Common myeloid progenitor, CD34-positive (primary cell): ENCODE measurements around the gene UGT2B15. TPM values are rescaled to one million over a fixed set of nuclear protein-coding genes. Genes with fewer than 3 reads are reported as not detected.
"Not testable (repeated sequence)": the region's sequence is repeated elsewhere in the genome, so short reads cannot be mapped to it uniquely, and the experiment has no call there.

Experiments
- CTCF ChIA-PET: fragments of 350-600 bp; sonication (Branson Sonifier 250); formaldehyde crosslinking; loops from one replicate; lab custom pipeline; 2021; ENCODE audit warnings: antibody characterized with exemption; lab: Charles Lee
- POLR2A ChIA-PET: fragments of 350-600 bp; sonication (Branson Sonifier 250); formaldehyde crosslinking; loops from one replicate; lab custom pipeline; 2021; ENCODE audit warnings: antibody characterized with exemption; lab: Charles Lee
- DNase-seq, 3 donors: peaks; one replicate each; pipeline versions ENCODE4 v3.0.0 to v3.0.0-alpha.2; 2013
- H3K27ac ChIP-seq, 2 experiments: 1 replicate in 1 of 2; 2 replicates in 1 of 2; pipeline ENCODE4 v1.7.0; 2013; ENCODE audit warnings: inconsistent platforms in 2 of 2, low read length in 2 of 2, mild to moderate bottlenecking in 2 of 2, low read depth in 1 of 2, moderate library complexity in 1 of 2; ENCODE audit not compliant: severe bottlenecking in 2 of 2, insufficient read depth in 1 of 2, poor library complexity in 1 of 2
- H3K27me3 ChIP-seq, 5 experiments: replicated peaks in 2 of 5; 1 replicate in 3 of 5; 2 replicates in 2 of 5; pipeline versions ENCODE4 v1.6.1 to v1.7.0; 2013; ENCODE audit warnings: low read length in 4 of 5, mild to moderate bottlenecking in 2 of 5, moderate library complexity in 2 of 5, inconsistent platforms in 1 of 5; ENCODE audit not compliant: insufficient read depth in 5 of 5, control insufficient read depth in 4 of 5
- H3K36me3 ChIP-seq, 4 experiments: 1 replicate in 2 of 4; 2 replicates in 2 of 4; pipeline versions ENCODE4 v1.6.1 to v1.7.0; 2013; ENCODE audit warnings: low read length in 3 of 4, control low read depth in 1 of 4, mild to moderate bottlenecking in 1 of 4; ENCODE audit not compliant: control insufficient read depth in 4 of 4, insufficient read depth in 4 of 4
- H3K4me1 ChIP-seq, 4 experiments: 1 replicate in 3 of 4; 2 replicates in 1 of 4; pipeline versions ENCODE4 v1.6.1 to v1.7.1; 2013; ENCODE audit warnings: low read length in 3 of 4, mild to moderate bottlenecking in 3 of 4, control low read depth in 1 of 4, inconsistent platforms in 1 of 4, moderate library complexity in 1 of 4; ENCODE audit not compliant: control insufficient read depth in 4 of 4, insufficient read depth in 4 of 4; ENCODE audit errors: control extremely low read depth in 1 of 4
- H3K4me3 ChIP-seq, 7 experiments: 1 replicate in 4 of 7; 2 replicates in 3 of 7; pipeline versions ENCODE4 v1.5.1 to v1.7.0; 2013; ENCODE audit warnings: mild to moderate bottlenecking in 7 of 7, low read length in 6 of 7, moderate library complexity in 6 of 7, inconsistent platforms in 2 of 7, low read depth in 2 of 7, control low read depth in 1 of 7; ENCODE audit not compliant: insufficient read depth in 4 of 7, control insufficient read depth in 1 of 7; ENCODE audit errors: extremely low read depth in 1 of 7
- H3K9me3 ChIP-seq, 5 experiments: 1 replicate in 4 of 5; 2 replicates in 1 of 5; pipeline versions ENCODE4 v1.6.1 to v1.7.1; 2013; ENCODE audit warnings: low read length in 4 of 5, mild to moderate bottlenecking in 2 of 5, inconsistent platforms in 1 of 5, low read depth in 1 of 5, moderate library complexity in 1 of 5; ENCODE audit not compliant: control insufficient read depth in 4 of 5, insufficient read depth in 2 of 5; ENCODE audit errors: control extremely low read depth in 1 of 5
- WGBS: methylation state at CpG from one replicate; pipeline ENCODE4 v1.1.5; 2013; ENCODE audit not compliant: insufficient coverage; 5-methylcytosine and 5-hydroxymethylcytosine counted together
- polyA plus RNA-seq: library from polyadenylated mRNA; unstranded; fragments of 120-200 nt; gene quantifications from one replicate; pipeline ENCODE4 v1.2.1, GENCODE V29; 2013

Gene UGT2B15
- not detected for polyA plus RNA-seq

DNA sequence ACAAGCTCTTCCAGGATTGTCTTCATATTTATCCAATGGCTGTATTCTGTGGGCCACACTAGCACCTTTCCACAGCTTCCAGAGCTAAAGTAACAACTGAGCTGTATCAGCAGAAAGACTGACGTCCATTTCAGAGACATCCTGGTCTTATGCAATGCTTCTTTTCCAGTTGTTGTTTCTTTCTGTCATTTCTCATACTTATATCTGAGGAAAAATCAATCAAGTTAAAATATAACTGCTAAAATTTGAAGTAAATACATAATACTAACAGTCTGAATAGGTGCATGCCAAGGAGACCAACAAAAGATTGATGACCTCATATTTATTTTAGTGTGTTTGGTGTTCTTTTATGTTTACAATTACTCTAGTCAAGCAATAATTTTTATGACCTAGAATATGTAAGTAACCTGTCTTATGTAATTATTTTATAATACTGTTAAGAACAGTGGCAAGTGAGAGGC lies at the start of gene UGT2B15:
Gene UGT2B15, minus strand, starts transcription at position 174 of the 461 bp plus-strand sequence. Its CDS starts 34 bp downstream, at position 140.
- CTCF ChIA-PET, H3K36me3 ChIP-seq, H3K4me1 ChIP-seq, H3K9me3 ChIP-seq, DNase-seq, H3K27me3 ChIP-seq, H3K27ac ChIP-seq, H3K4me3 ChIP-seq, POLR2A ChIA-PET: not testable (repeated sequence)
- WGBS, result no CpG with 5 or more reads among the region's 1 CpG

DNA sequence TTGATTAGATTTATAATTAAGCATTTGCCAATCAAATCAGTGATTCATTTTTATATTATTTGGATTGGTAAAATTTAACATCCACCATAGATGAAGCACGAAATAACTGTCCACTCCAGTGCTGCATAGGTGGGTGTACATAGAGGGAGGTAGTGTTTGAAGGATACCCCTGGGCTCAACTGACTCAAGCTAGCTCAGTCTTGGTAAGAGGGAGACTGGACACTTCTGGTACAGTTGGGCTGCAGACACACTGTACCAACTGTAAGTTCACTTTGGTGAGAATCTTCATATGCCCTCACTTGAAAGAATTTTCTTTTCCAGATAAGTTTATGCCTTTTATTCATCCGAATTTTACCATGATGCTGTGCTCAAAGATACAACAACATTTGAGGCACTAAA lies 48.6 kb upstream of the UGT2B15 start:
- Histone ChIP-seq H3K27ac (no peak overlapping the region), H3K36me3 (no peaks in the 10 kb centered on the region), H3K9me3 (no peaks in the 10 kb centered on the region), H3K27me3 (no peaks in the 10 kb centered on the region), H3K4me3 (no peak overlapping the region), H3K4me1 (no peaks in the 10 kb centered on the region)
- POLR2A ChIA-PET, result no interaction called here
- CTCF ChIA-PET, result interaction anchor here (1.6 kb wide), 1 partner anchor 9 kb away, joined by 3 read pairs; no protein-coding TSS in a partner anchor
- no CpG with 5 or more reads among the region's 2 CpGs for WGBS
- DNase-seq, result no peak

DNA sequence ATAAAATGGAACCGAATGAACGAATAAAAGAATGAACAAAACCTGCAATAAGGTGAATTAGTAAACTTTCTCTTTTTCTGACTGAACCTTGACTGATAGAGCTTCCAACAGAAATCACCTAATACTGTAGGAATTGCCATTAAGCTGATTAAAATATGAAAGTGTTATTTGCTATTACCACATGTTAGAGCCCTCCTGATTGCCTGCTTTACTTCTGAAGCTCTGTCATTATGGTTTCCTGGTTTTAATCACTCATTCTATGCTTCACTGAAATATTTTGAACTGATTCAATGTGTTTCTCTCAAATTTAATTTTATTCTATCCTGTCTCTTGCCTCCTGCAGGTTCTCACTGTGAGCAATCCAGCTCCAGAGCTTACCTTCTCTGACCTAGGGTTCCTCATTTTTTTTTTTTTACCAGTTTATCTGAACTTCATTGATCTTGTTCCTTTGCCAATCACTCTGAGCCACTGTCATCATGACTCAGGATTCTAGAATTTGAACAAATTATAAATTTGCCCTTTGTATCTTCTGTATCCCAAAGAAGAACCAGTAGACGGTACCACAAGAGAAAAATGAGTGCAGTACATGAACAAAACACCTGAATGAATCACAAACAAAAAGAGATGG lies 48.1 kb upstream of the UGT2B15 start:
- Histone ChIP-seq H3K36me3 (no peaks in the 10 kb centered on the region), H3K4me3 (no peak overlapping the region), H3K4me1 (no peaks in the 10 kb centered on the region), H3K27ac (no peak overlapping the region), H3K9me3 (no peaks in the 10 kb centered on the region), H3K27me3 (no peaks in the 10 kb centered on the region)
- 100% methylated on average over 2 of the region's 3 CpGs for WGBS
- POLR2A ChIA-PET, result no interaction called here
- DNase-seq, result no peak
- CTCF ChIA-PET, result interaction anchor here (0.6 to 1.6 kb wide), 2 partner anchors 9 to 1697 kb away, joined by 3 read pairs; no protein-coding TSS in a partner anchor

DNA sequence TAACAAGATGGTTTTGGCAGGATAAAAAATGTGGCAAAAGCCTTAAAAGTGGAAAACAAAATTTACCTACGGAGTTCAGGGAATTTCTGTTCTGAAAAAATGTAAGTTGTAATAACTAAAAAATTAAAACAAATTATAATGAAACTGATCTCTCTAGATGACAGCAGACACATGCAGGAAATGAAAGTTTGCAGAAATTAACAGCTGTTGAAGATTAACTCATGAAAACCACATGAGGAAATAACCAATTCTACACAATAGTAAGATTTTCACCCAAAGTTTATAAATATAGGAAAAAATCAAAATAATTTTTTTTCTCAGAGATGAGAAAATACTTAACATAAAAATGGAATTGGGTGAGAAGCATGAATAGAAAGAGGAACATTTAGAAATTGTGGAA lies 47.5 kb upstream of the UGT2B15 start:
- DNase-seq, result no peak
- POLR2A ChIA-PET, result no interaction called here
- CTCF ChIA-PET, result interaction anchor here (0.6 to 1.6 kb wide), 2 partner anchors 8 to 1698 kb away, joined by 3 read pairs; no protein-coding TSS in a partner anchor
- Histone ChIP-seq H3K36me3 (no peaks in the 10 kb centered on the region), H3K27me3 (no peaks in the 10 kb centered on the region), H3K4me1 (no peaks in the 10 kb centered on the region), H3K27ac (no peak overlapping the region), H3K9me3 (no peaks in the 10 kb centered on the region), H3K4me3 (no peak overlapping the region)
- WGBS, result no CpG with 5 or more reads among the region's 1 CpG

DNA sequence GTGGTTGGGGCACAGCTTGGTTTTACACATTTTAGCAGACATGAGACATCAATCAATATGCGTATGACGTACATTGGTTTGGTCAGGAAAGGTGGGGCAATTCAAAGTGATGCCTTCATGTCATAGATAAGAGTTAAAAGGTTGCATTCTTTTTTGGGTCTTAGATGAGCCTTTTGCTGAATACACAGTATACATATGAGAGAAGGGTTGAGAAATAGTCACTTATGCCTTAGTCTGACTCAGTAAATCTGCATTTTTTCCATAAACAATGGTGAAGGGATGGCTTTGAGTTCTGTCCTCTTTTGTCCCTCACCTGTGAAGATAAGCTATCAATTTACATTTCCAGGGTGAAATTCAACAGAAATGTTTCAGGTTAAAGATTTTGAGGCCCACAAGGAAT lies 43.9 kb upstream of the UGT2B15 start:
- Histone ChIP-seq H3K9me3 (no peaks in the 10 kb centered on the region), H3K4me3 (no peak overlapping the region), H3K36me3 (no peaks in the 10 kb centered on the region), H3K27me3 (no peaks in the 10 kb centered on the region), H3K27ac (no peak overlapping the region), H3K4me1 (no peaks in the 10 kb centered on the region)
- ChIA-PET POLR2A (no interaction called here), CTCF (no interaction called here)
- WGBS, result 88% methylated on average over 2 of the region's 2 CpGs
- no peak for DNase-seq

DNA sequence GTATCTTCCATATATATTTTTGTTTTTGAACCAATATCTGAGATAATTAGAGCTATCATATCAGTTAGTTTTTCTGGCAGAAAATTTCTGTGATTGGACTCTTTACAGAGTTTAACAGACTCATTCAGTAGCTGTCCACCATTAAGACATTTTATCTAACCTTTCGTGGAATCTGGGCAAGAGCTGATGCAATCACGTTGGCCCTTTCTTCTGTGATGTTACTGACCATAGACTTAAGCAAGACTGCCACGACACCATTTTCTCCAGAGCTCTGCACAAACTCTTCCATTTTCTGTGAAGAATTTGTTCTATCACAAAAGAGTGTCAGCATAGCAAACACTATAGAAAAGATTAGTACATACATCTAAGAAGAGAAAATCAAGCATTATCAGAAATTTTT lies 41.8 kb upstream of the UGT2B15 start:
- H3K4me3 ChIP-seq, result no peak overlapping the region
- 94% methylated on average over 3 of the region's 3 CpGs for WGBS
- CTCF ChIA-PET, result no interaction called here
- no peak for DNase-seq
- POLR2A ChIA-PET, result no interaction called here
- no peaks in the 10 kb centered on the region for H3K27me3 ChIP-seq
- H3K36me3 ChIP-seq, result no peaks in the 10 kb centered on the region
- H3K27ac ChIP-seq, result no peak overlapping the region
- H3K4me1 ChIP-seq, result no peaks in the 10 kb centered on the region
- no peaks in the 10 kb centered on the region for H3K9me3 ChIP-seq

DNA sequence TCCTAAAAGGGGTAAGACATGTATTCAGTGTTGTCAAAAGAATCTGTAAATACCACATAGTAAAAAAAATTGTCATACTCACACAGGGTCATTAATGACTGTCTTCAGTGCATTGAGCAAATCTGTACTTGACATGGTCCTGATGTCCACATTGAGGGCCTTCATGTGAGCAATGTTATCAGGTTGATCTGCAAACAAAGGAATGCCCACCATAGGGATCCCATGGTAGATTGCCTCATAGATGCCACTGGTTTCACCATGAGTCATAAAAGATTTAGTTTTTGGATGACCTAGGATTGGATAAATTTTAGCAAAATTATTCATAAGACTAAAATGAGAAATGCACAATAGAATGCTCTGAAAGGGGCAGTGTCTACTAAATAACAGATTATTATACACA lies 38.1 kb upstream of the UGT2B15 start:
- no peaks in the 10 kb centered on the region for H3K36me3 ChIP-seq
- no peak overlapping the region for H3K4me3 ChIP-seq
- no peaks in the 10 kb centered on the region for H3K27me3 ChIP-seq
- H3K9me3 ChIP-seq, result no peaks in the 10 kb centered on the region
- POLR2A ChIA-PET, result no interaction called here
- no peak for DNase-seq
- no peaks in the 10 kb centered on the region for H3K4me1 ChIP-seq
- no peak overlapping the region for H3K27ac ChIP-seq
- CTCF ChIA-PET, result no interaction called here
